ENCODE results near the gene EMID1. TPM values are rescaled to one million over a fixed set of nuclear protein-coding genes. Genes with fewer than 3 reads are reported as not detected.

The EMID1 gene
- total RNA-seq, 1 experiment from 2014 or later, result 9.6 TPM

DNA sequence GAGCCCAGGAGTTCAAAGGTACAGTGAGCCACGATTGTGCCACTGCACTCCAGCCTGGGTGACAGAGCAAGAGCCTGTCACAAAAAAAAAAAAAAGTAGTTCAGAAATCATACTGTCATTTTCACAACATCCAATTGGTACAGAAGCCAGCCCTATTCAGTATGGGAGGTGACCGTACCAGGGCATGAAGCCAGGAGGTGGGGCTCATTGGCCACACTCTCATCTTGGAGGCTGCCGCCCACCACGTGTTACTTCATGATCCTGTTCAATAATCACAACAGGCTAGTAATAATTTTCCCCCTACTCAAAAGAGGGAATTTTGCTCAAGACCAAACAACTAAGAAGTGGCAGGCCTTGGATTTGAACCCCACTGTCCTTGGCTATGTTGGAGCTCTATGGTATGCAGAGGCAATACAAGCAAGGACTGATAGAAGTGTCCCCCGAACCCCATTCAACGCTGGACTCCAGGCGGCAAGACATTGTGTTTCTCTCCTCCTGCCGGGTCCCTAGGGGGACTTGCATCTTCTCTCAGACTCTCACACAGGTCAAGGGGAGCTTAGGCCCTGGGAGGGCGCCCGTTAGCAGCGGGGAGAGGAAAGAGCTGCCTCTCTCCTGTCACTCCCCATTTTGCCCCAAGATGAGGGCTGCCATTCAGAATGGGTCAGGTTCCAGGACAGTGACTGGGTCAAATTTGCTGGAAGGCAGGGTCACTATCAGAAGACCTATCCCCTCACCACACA lies 40.2 kb upstream of the EMID1 start:
- CTCF ChIA-PET, result no interaction called here
- ATAC-seq, result no peak
- no peak overlapping the region for H3K4me3 ChIP-seq (replicated peaks in 1 of 2; ENCODE audit: low read depth in 1 of 2, low read length in 2 of 2)
- H3K79me2 ChIP-seq (ENCODE audit: insufficient read depth, low read length), result no peaks in the 10 kb centered on the region
- DNase-seq (ENCODE audit: low read depth, low spot score), result no peak
- no TSS peak for BruUV-seq (replicated peaks)
- H2AFZ ChIP-seq (ENCODE audit: low read depth, low read length, poor library complexity, severe bottlenecking), result no peak overlapping the region
- POLR2A ChIA-PET, result no interaction called here
- intact Hi-C loops (cut with micrococcal nuclease), result no loop called here
- TF ChIP-seq ZFX (IDR thresholded peaks at IDR 0.05) (no peak), SP1 (IDR thresholded peaks at IDR 0.05; ENCODE audit: low read depth) (no peak), SIN3A (IDR thresholded peaks at IDR 0.05; ENCODE audit: low read depth) (no peak)
- H3K36me3 ChIP-seq (ENCODE audit: control insufficient read depth in 1 of 2, insufficient read depth in 2 of 2, low read length in 2 of 2), result no peaks in the 10 kb centered on the region
- no peaks in the 10 kb centered on the region for H3K27me3 ChIP-seq (ENCODE audit: insufficient read depth, low read length)
- no peaks in the 10 kb centered on the region for H3K9me2 ChIP-seq (ENCODE audit: insufficient read depth)
- no peaks in the 10 kb centered on the region for H3K9me3 ChIP-seq (ENCODE audit: control insufficient read depth in 1 of 2, insufficient read depth in 1 of 2, low read depth in 1 of 2, low read length in 2 of 2)
- no peaks in the 10 kb centered on the region for H4K20me1 ChIP-seq (ENCODE audit: insufficient read depth)
- H3K4me1 ChIP-seq (ENCODE audit: control insufficient read depth in 1 of 2, insufficient read depth in 2 of 2, low read length in 2 of 2), result no peaks in the 10 kb centered on the region
- no peak overlapping the region for H3K9ac ChIP-seq (ENCODE audit: low read length)
- no peak overlapping the region for H3K27ac ChIP-seq (ENCODE audit: low read depth, low read length)
- H3K4me2 ChIP-seq (ENCODE audit: low read length), result no peak overlapping the region
- RAD21 ChIA-PET (ENCODE audit: low non-redundant PET in 1 of 2, low total read pairs in 2 of 2, uncharacterized antibody in 2 of 2, unreplicated experiment in 2 of 2), result no interaction called here

DNA sequence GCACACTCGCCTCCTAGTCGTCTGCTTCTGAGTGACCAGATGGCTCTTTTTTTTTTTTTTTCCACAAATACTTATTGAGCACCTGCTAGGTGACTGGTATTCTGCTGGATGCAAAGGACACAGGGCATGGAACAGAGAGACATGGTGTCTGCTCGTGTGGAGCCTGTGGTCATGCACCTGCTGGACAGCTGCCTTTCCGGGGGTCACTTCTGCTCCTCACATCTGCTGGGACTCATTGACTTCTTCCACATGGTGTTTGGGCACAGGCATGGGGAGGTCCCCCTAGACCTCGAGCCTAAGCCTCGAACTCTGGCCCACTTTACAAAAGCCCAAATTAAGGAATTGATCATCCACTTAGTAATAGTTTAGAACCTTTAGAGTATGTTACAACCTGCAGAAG lies 39.5 kb upstream of the EMID1 start:
- H2AFZ ChIP-seq (ENCODE audit: low read depth, low read length, poor library complexity, severe bottlenecking), result no peak overlapping the region
- no peak for ATAC-seq
- BruUV-seq (replicated peaks), result no TSS peak
- ChIA-PET CTCF (no interaction called here), RAD21 (ENCODE audit: low non-redundant PET in 1 of 2, low total read pairs in 2 of 2, uncharacterized antibody in 2 of 2, unreplicated experiment in 2 of 2) (no interaction called here), POLR2A (no interaction called here)
- no peak overlapping the region for H3K4me2 ChIP-seq (ENCODE audit: low read length)
- TF ChIP-seq, protein P1, sequence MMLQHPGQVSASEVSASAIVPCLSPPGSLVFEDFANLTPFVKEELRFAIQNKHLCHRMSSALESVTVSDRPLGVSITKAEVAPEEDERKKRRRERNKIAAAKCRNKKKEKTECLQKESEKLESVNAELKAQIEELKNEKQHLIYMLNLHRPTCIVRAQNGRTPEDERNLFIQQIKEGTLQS (IDR thresholded peaks at IDR 0.05), result no peak
- no peak for TF ChIP-seq EGR1 (IDR thresholded peaks at IDR 0.05; ENCODE audit: low read depth)
- no peak for TF ChIP-seq EZH2phosphoT487 (IDR thresholded peaks at IDR 0.05; ENCODE audit: borderline replicate concordance)
- TF ChIP-seq POLR2AphosphoS5 (IDR thresholded peaks at IDR 0.05; ENCODE audit: low read depth, low read length), result no peak
- no peak for TF ChIP-seq CEBPB (IDR thresholded peaks at IDR 0.05; ENCODE audit: low read depth)
- no peak for TF ChIP-seq EZH2 (IDR thresholded peaks at IDR 0.05)
- TF ChIP-seq FOSL1 (IDR thresholded peaks at IDR 0.05; ENCODE audit: low read depth), result no peak
- no peak for TF ChIP-seq SP1 (IDR thresholded peaks at IDR 0.05; ENCODE audit: low read depth)
- no peak for TF ChIP-seq JUND (IDR thresholded peaks at IDR 0.05)
- TF ChIP-seq ZNF274 (IDR thresholded peaks at IDR 0.05; ENCODE audit: low read depth, low read length), result no peak
- no peak for TF ChIP-seq ZFX (IDR thresholded peaks at IDR 0.05)
- no peak for TF ChIP-seq YY1 (IDR thresholded peaks at IDR 0.05; ENCODE audit: extremely low read depth, insufficient replicate concordance, low read depth, low read length)
- no peak for TF ChIP-seq SIN3A (IDR thresholded peaks at IDR 0.05; ENCODE audit: low read depth)
- TF ChIP-seq, protein P2, sequence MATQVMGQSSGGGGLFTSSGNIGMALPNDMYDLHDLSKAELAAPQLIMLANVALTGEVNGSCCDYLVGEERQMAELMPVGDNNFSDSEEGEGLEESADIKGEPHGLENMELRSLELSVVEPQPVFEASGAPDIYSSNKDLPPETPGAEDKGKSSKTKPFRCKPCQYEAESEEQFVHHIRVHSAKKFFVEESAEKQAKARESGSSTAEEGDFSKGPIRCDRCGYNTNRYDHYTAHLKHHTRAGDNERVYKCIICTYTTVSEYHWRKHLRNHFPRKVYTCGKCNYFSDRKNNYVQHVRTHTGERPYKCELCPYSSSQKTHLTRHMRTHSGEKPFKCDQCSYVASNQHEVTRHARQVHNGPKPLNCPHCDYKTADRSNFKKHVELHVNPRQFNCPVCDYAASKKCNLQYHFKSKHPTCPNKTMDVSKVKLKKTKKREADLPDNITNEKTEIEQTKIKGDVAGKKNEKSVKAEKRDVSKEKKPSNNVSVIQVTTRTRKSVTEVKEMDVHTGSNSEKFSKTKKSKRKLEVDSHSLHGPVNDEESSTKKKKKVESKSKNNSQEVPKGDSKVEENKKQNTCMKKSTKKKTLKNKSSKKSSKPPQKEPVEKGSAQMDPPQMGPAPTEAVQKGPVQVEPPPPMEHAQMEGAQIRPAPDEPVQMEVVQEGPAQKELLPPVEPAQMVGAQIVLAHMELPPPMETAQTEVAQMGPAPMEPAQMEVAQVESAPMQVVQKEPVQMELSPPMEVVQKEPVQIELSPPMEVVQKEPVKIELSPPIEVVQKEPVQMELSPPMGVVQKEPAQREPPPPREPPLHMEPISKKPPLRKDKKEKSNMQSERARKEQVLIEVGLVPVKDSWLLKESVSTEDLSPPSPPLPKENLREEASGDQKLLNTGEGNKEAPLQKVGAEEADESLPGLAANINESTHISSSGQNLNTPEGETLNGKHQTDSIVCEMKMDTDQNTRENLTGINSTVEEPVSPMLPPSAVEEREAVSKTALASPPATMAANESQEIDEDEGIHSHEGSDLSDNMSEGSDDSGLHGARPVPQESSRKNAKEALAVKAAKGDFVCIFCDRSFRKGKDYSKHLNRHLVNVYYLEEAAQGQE (IDR thresholded peaks at IDR 0.05; ENCODE audit: low read depth), result no peak
- TF ChIP-seq SRF (IDR thresholded peaks at IDR 0.05; ENCODE audit: low read depth), result no peak
- TF ChIP-seq CBX3 (IDR thresholded peaks at IDR 0.05; ENCODE audit: low read depth), result no peak
- no peaks in the 10 kb centered on the region for H3K9me3 ChIP-seq (ENCODE audit: control insufficient read depth in 1 of 2, insufficient read depth in 1 of 2, low read depth in 1 of 2, low read length in 2 of 2)
- no peak overlapping the region for H3K27ac ChIP-seq (ENCODE audit: low read depth, low read length)
- H4K20me1 ChIP-seq (ENCODE audit: insufficient read depth), result no peaks in the 10 kb centered on the region
- H3K9ac ChIP-seq (ENCODE audit: low read length), result no peak overlapping the region
- intact Hi-C loops (cut with micrococcal nuclease), result no loop called here
- DNase-seq (ENCODE audit: low read depth, low spot score), result no peak
- no peak overlapping the region for H3K4me3 ChIP-seq (replicated peaks in 1 of 2; ENCODE audit: low read depth in 1 of 2, low read length in 2 of 2)
- no peaks in the 10 kb centered on the region for H3K36me3 ChIP-seq (ENCODE audit: control insufficient read depth in 1 of 2, insufficient read depth in 2 of 2, low read length in 2 of 2)
- no peaks in the 10 kb centered on the region for H3K79me2 ChIP-seq (ENCODE audit: insufficient read depth, low read length)
- H3K9me2 ChIP-seq (ENCODE audit: insufficient read depth), result no peaks in the 10 kb centered on the region
- H3K4me1 ChIP-seq (ENCODE audit: control insufficient read depth in 1 of 2, insufficient read depth in 2 of 2, low read length in 2 of 2), result no peaks in the 10 kb centered on the region
- H3K27me3 ChIP-seq (ENCODE audit: insufficient read depth, low read length), result no peaks in the 10 kb centered on the region
